Left ventricle myocardium superior (tissue), 1 donor: ENCODE measurements around the gene PTPRN2. TPM values are rescaled to one million over a fixed set of nuclear protein-coding genes. Genes with fewer than 3 reads are reported as not detected.
"Not testable (repeated sequence)": the region's sequence is repeated elsewhere in the genome, so short reads cannot be mapped to it uniquely, and the experiment has no call there.

Experiments
- ATAC-seq: fragments of 200-7000 bp; cut with Tn5 transposase; one replicate; pipeline ENCODE4 v1.9.1; 2020; ENCODE audit warnings: mild to moderate bottlenecking, moderate library complexity
- DNase-seq: peaks from one replicate; pipeline ENCODE4 v3.0.0-alpha.2; 2020
- intact Hi-C: fragments of 100-400 bp; cut with micrococcal nuclease; formaldehyde crosslinking; loops from one replicate; pipeline ENCODE4 v1.11.0; 2022
- total RNA-seq: library from RNA; stranded (reverse); fragmentation: NEBNext Ultra II Directional; extraction: Animal tissue kit (Norgen Biotek cat#: 25700); gene quantifications from one replicate; pipeline ENCODE4 v1.2.1, GENCODE V29; 2021
- donor health status: DM: no; HTN: yes; CAD: no; lungs with severe emphysema.

Gene PTPRN2
- total RNA-seq, 1 donor from 2014 or later = 1.3 TPM

- intact Hi-C loops = no loop called here
- DNase-seq = no peak
- peak; percentile 38 for ATAC-seq
These were observed 270.1 kb downstream of the PTPRN2 start for GRCh38 chr7:158317238-158318205.

GRCh38 chr7:158316466-158317031 lies 271.1 kb downstream of the PTPRN2 start:
- DNase-seq (no peak), ATAC-seq (no peak)
- intact Hi-C loops = no loop called here

- intact Hi-C loops = no loop called here
- no peak for ATAC-seq
- no peak for DNase-seq
These were observed 271.7 kb downstream of the PTPRN2 start for GRCh38 chr7:158315881-158316280.

- no peak for DNase-seq
- ATAC-seq = no peak
- intact Hi-C loops = no loop called here
These were observed 272.3 kb downstream of the PTPRN2 start for GRCh38 chr7:158315326-158315725.

GRCh38 chr7:158314394-158314793 lies 273.2 kb downstream of the PTPRN2 start:
- ATAC-seq (no peak), DNase-seq (no peak)
- intact Hi-C loops = no loop called here

- ATAC-seq (no peak), DNase-seq (no peak)
- intact Hi-C loops = no loop called here
These were observed 273.7 kb downstream of the PTPRN2 start for GRCh38 chr7:158313931-158314330.

- no peak for DNase-seq
- intact Hi-C loops = no loop called here
- no peak for ATAC-seq
These were observed 274.8 kb downstream of the PTPRN2 start for GRCh38 chr7:158312789-158313188.

GRCh38 chr7:158311791-158312190 lies 275.8 kb downstream of the PTPRN2 start:
- ATAC-seq (no peak), DNase-seq (no peak)
- intact Hi-C loops = no loop called here

- DNase-seq = no peak
- no peak for ATAC-seq
- intact Hi-C loops = no loop called here
These were observed 276.5 kb downstream of the PTPRN2 start for GRCh38 chr7:158310924-158311666.

GRCh38 chr7:158309868-158310763 lies 277.5 kb downstream of the PTPRN2 start:
- intact Hi-C loops = no loop called here
- DNase-seq (no peak), ATAC-seq (no peak)

GRCh38 chr7:158308001-158308400 lies 279.6 kb downstream of the PTPRN2 start:
- intact Hi-C loops = no loop called here
- ATAC-seq (no peak), DNase-seq (no peak)

- intact Hi-C loops, ATAC-seq, DNase-seq: not testable (repeated sequence)
These were observed 283.6 kb downstream of the PTPRN2 start for GRCh38 chr7:158304072-158304471.

GRCh38 chr7:158303121-158303520 lies 284.5 kb downstream of the PTPRN2 start:
- DNase-seq (no peak), ATAC-seq (no peak)
- intact Hi-C loops = no loop called here

- intact Hi-C loops = no loop called here
- no peak for ATAC-seq
- no peak for DNase-seq
These were observed 285.2 kb downstream of the PTPRN2 start for GRCh38 chr7:158302274-158303070.

GRCh38 chr7:158301207-158301606 lies 286.4 kb downstream of the PTPRN2 start:
- intact Hi-C loops = no loop called here
- DNase-seq = no peak
- no peak for ATAC-seq

- ATAC-seq = no peak
- intact Hi-C loops = no loop called here
- no peak for DNase-seq
These were observed 287.2 kb downstream of the PTPRN2 start for GRCh38 chr7:158300427-158300826.

GRCh38 chr7:158299607-158300006 lies 288.0 kb downstream of the PTPRN2 start:
- intact Hi-C loops = no loop called here
- no peak for ATAC-seq
- no peak for DNase-seq

GRCh38 chr7:158296798-158297104 lies 290.9 kb downstream of the PTPRN2 start:
- intact Hi-C loops = no loop called here
- no peak for DNase-seq

More at GRCh38 chr7:158296798-158297104, 290.9 kb downstream of the PTPRN2 start:
- no peak for ATAC-seq
